B cell (primary cell): ENCODE data around the gene RAB8B. TPM values are rescaled to one million over a fixed set of nuclear protein-coding genes. Genes with fewer than 3 reads are reported as not detected.

Experiments
- ATAC-seq: fragments of 200-7000 bp; cut with Tn5 transposase; one replicate; pipeline ENCODE4 v1.10.0; 2021; ENCODE audit warnings: low read depth, mild to moderate bottlenecking, moderate number of reproducible peaks, moderate library complexity
- CTCF ChIA-PET: fragments of 350-600 bp; sonication (Branson Sonifier 250); formaldehyde crosslinking; loops from one replicate; lab custom pipeline; 2021; ENCODE audit warnings: antibody characterized with exemption, inconsistent platforms; lab: Charles Lee
- POLR2A ChIA-PET: fragments of 350-600 bp; sonication (Branson Sonifier 250); formaldehyde crosslinking; loops from one replicate; lab custom pipeline; 2021; ENCODE audit warnings: antibody characterized with exemption; lab: Charles Lee
- DNase-seq: peaks from one replicate; pipeline ENCODE4 v3.0.0; 2013
- H2AFZ ChIP-seq: 2 replicates; pipeline ENCODE4 v1.6.1; 2012; ENCODE audit warnings: mild to moderate bottlenecking, low read depth, low read length; ENCODE audit not compliant: insufficient read depth, poor library complexity, severe bottlenecking
- H3K27ac ChIP-seq, 2 donors: 1 replicate in 1 of 2; 2 replicates in 1 of 2; pipeline ENCODE4 v1.5.1; 2012 to 2013; ENCODE audit warnings: low read length in 2 of 2, mild to moderate bottlenecking in 2 of 2, moderate library complexity in 1 of 2
- H3K27me3 ChIP-seq, 4 experiments: fragments of 200-600 bp in 1 of 4; sonication (generic) in 1 of 4; replicated peaks in 1 of 4; 1 replicate in 2 of 4; 2 replicates in 2 of 4; pipeline versions ENCODE4 v1.6.1 to v1.7.0; 2013 to 2016; ENCODE audit warnings: low read length in 3 of 4, mild to moderate bottlenecking in 2 of 4, mixed read lengths in 1 of 4, moderate library complexity in 1 of 4; ENCODE audit not compliant: insufficient read depth in 4 of 4, control insufficient read depth in 3 of 4; ENCODE audit errors: control extremely low read depth in 1 of 4
- H3K36me3 ChIP-seq, 2 experiments: replicated peaks in 1 of 2; 1 replicate in 1 of 2; 2 replicates in 1 of 2; pipeline versions ENCODE4 v1.6.1 to v1.7.1; 2013; ENCODE audit warnings: low read length in 1 of 2; ENCODE audit not compliant: insufficient read depth in 2 of 2, control insufficient read depth in 1 of 2; ENCODE audit errors: control extremely low read depth in 1 of 2, extremely low read depth in 1 of 2
- H3K4me1 ChIP-seq, 2 donors: fragments of 200-600 bp in 1 of 2; sonication (generic) in 1 of 2; 1 replicate in 1 of 2; 2 replicates in 1 of 2; pipeline versions ENCODE4 v1.5.1 to v1.6.1; 2013 to 2017; ENCODE audit warnings: low read length in 2 of 2; ENCODE audit not compliant: control insufficient read depth in 2 of 2, insufficient read depth in 2 of 2
- H3K4me2 ChIP-seq: replicated peaks from 2 replicates; pipeline ENCODE3; 2012; ENCODE audit warnings: mild to moderate bottlenecking, low read depth, low read length; ENCODE audit not compliant: poor library complexity, severe bottlenecking
- H3K4me3 ChIP-seq, 5 experiments: fragments of 200-600 bp in 1 of 5; sonication (generic) in 1 of 5; 1 replicate in 3 of 5; 2 replicates in 2 of 5; pipeline versions ENCODE4 v1.5.1 to v1.7.0; 2011 to 2016; ENCODE audit warnings: low read length in 4 of 5, mild to moderate bottlenecking in 4 of 5, low read depth in 2 of 5, control low read depth in 1 of 5, moderate library complexity in 1 of 5; ENCODE audit not compliant: insufficient read depth in 1 of 5; ENCODE audit errors: control extremely low read depth in 1 of 5, extremely low read depth in 1 of 5
- H3K79me2 ChIP-seq: fragments of 200-600 bp; sonication (generic); one replicate; pipeline ENCODE4 v1.6.0; 2016; ENCODE audit warnings: low read length; ENCODE audit not compliant: control insufficient read depth, insufficient read depth
- H3K9ac ChIP-seq: fragments of 200-600 bp; sonication (generic); 2 replicates; pipeline ENCODE4 v1.6.1; 2017; ENCODE audit warnings: mild to moderate bottlenecking, low read length, moderate library complexity
- H3K9me3 ChIP-seq, 3 donors: one replicate each; pipeline versions ENCODE4 v1.6.1 to v1.7.1; 2013; ENCODE audit warnings: low read length in 2 of 3; ENCODE audit not compliant: control insufficient read depth in 2 of 3, insufficient read depth in 1 of 3; ENCODE audit errors: control extremely low read depth in 1 of 3
- H4K20me1 ChIP-seq: 2 replicates; pipeline ENCODE4 v1.6.0; 2012; ENCODE audit warnings: mild to moderate bottlenecking, low read length; ENCODE audit not compliant: insufficient read depth, control insufficient read depth, poor library complexity, severe bottlenecking
- H3K27ac Mint-ChIP-seq: one replicate; pipeline ENCODE4 v1.8.0; 2021; ENCODE audit warnings: mixed read lengths
- H3K27me3 Mint-ChIP-seq: one replicate; pipeline ENCODE4 v1.8.0; 2021; ENCODE audit warnings: mixed read lengths
- H3K4me1 Mint-ChIP-seq: one replicate; pipeline ENCODE4 v1.8.0; 2021; ENCODE audit warnings: mixed read lengths
- H3K4me3 Mint-ChIP-seq: one replicate; pipeline ENCODE4 v1.8.0; 2021; ENCODE audit warnings: mixed read lengths
- H3K9me3 Mint-ChIP-seq: one replicate; pipeline ENCODE4 v1.8.0; 2022; ENCODE audit warnings: mixed read lengths; ENCODE audit not compliant: insufficient read depth
- EZH2 ChIP-seq: IDR thresholded peaks from 2 replicates; pipeline ENCODE4 v1.6.1; 2012; ENCODE audit warnings: borderline replicate concordance, low read depth, mild to moderate bottlenecking, moderate library complexity, low read length; ENCODE audit not compliant: insufficient read depth, poor library complexity, severe bottlenecking
- WGBS: methylation state at CpG from one replicate; pipeline ENCODE4 v1.1.5; 2013; ENCODE audit warnings: missing lambda C conversion rate; ENCODE audit not compliant: insufficient coverage; 5-methylcytosine and 5-hydroxymethylcytosine counted together
- intact Hi-C: fragments of 100-400 bp; cut with micrococcal nuclease; formaldehyde crosslinking; loops from one replicate; pipeline ENCODE4 v1.10.0; 2022
- polyA plus RNA-seq: library from polyadenylated mRNA; depleted of rRNA; stranded (reverse); fragments of >200 nt; gene quantifications from 2 replicates; pipeline ENCODE4 v1.2.3, GENCODE V29; 2012
- total RNA-seq, 2 donors: library from RNA; stranded (reverse); fragments of 120-200 nt in 1 of 2; gene quantifications; 1 replicate in 1 of 2; 2 replicates in 1 of 2; pipeline versions ENCODE4 v1.2.3 to v1.2.4, GENCODE V29; 2013 to 2022
- TF ChIP-seq, protein P1 (sequence below): fragments of 200-600 bp; IDR thresholded peaks from one replicate; pipeline ENCODE4 v1.8.0; 2022; ENCODE audit warnings: antibody characterized with exemption, mild to moderate bottlenecking

The RAB8B gene
- total and polyA plus RNA-seq, 2 donors (not counting 1 experiment from before 2014, with no cell fraction given), result 9.6 to 61.3 TPM

GRCh38 chr15:63227689-63228088 lies 38.3 kb downstream of the RAB8B start:
- Histone ChIP-seq H3K79me2 (peaks cover 92% of the 10 kb centered on the region), H3K4me2 (no peak overlapping the region), H3K9me3 (no peaks in the 10 kb centered on the region), H3K27ac (peak overlapping the region in 1 of 2 donors; percentile 42), H3K4me1 (peaks cover 6 to 24% of the 10 kb centered on the region in 2 donors), H3K4me3 (no peak overlapping the region), H4K20me1 (peaks cover 53% of the 10 kb centered on the region), H3K27me3 (no peaks in the 10 kb centered on the region), H3K9ac (no peak overlapping the region), H3K36me3 (peaks cover 3 to 18% of the 10 kb centered on the region in 2 experiments), H2AFZ (no peak overlapping the region)
- CTCF ChIA-PET, result interaction anchor here (1.8 kb wide), 1 partner anchor 180 kb away, joined by 5 read pairs; no protein-coding TSS in a partner anchor
- no peak for ATAC-seq
- POLR2A ChIA-PET, result no interaction called here
- no peak overlapping the region for H3K4me3 Mint-ChIP-seq
- peaks cover 49% of the 10 kb centered on the region for H3K4me1 Mint-ChIP-seq
- peak overlapping the region; percentile 39 for H3K27ac Mint-ChIP-seq
- H3K9me3 Mint-ChIP-seq, result no peaks in the 10 kb centered on the region
- no peaks in the 10 kb centered on the region for H3K27me3 Mint-ChIP-seq
- 100% methylated on average over 2 of the region's 2 CpGs for WGBS
- intact Hi-C loops, result loop anchor here (5.0 kb wide), 1 partner anchor 35 kb away; no protein-coding TSS in a partner anchor
- no peak for DNase-seq
- no peak for TF ChIP-seq EZH2
- TF ChIP-seq, protein P1, sequence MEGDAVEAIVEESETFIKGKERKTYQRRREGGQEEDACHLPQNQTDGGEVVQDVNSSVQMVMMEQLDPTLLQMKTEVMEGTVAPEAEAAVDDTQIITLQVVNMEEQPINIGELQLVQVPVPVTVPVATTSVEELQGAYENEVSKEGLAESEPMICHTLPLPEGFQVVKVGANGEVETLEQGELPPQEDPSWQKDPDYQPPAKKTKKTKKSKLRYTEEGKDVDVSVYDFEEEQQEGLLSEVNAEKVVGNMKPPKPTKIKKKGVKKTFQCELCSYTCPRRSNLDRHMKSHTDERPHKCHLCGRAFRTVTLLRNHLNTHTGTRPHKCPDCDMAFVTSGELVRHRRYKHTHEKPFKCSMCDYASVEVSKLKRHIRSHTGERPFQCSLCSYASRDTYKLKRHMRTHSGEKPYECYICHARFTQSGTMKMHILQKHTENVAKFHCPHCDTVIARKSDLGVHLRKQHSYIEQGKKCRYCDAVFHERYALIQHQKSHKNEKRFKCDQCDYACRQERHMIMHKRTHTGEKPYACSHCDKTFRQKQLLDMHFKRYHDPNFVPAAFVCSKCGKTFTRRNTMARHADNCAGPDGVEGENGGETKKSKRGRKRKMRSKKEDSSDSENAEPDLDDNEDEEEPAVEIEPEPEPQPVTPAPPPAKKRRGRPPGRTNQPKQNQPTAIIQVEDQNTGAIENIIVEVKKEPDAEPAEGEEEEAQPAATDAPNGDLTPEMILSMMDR, result no peak

- WGBS, result no CpG with 5 or more reads among the region's 3 CpGs
- Histone ChIP-seq H2AFZ (no peak overlapping the region), H3K36me3 (peaks cover 0 to 14% of the 10 kb centered on the region in 2 experiments), H3K4me1 (peaks cover 24 to 39% of the 10 kb centered on the region in 2 donors), H3K27ac (peak overlapping the region; percentile 8 to 68), H4K20me1 (peaks cover 70% of the 10 kb centered on the region), H3K4me2 (no peak overlapping the region), H3K9ac (no peak overlapping the region), H3K79me2 (peaks cover 93% of the 10 kb centered on the region), H3K27me3 (no peaks in the 10 kb centered on the region), H3K9me3 (no peaks in the 10 kb centered on the region), H3K4me3 (no peak overlapping the region)
- intact Hi-C loops, result no loop called here
- DNase-seq (no peak), ATAC-seq (no peak)
- peak overlapping the region; percentile 65 for H3K27ac Mint-ChIP-seq
- no peaks in the 10 kb centered on the region for H3K27me3 Mint-ChIP-seq
- TF ChIP-seq, protein P1, result no peak
- TF ChIP-seq EZH2, result no peak
- H3K4me3 Mint-ChIP-seq, result no peak overlapping the region
- H3K9me3 Mint-ChIP-seq, result no peaks in the 10 kb centered on the region
- H3K4me1 Mint-ChIP-seq, result peaks cover 56% of the 10 kb centered on the region
- ChIA-PET CTCF (interaction anchor here (0.6 to 1.1 kb wide), 4 partner anchors 65 to 111 kb away, joined by 3 to 5 read pairs (median 3); no protein-coding TSS in a partner anchor), POLR2A (no interaction called here)
Observed at GRCh38 chr15:63231206-63231605, 41.8 kb downstream of the RAB8B start.
